ENCODE measurements around the gene PHC2.

Gene PHC2

GRCh38 chr1:33414879-33415278 is 16.0 kb downstream of the PHC2 start:
- DNase-seq, result no peak

GRCh38 chr1:33410091-33410701 is 20.7 kb downstream of the PHC2 start:
- DNase-seq, result no peak

GRCh38 chr1:33408093-33408436 is 22.8 kb downstream of the PHC2 start:
- no peak for DNase-seq

GRCh38 chr1:33407352-33408092 is 23.4 kb downstream of the PHC2 start:
- DNase-seq, result no peak

GRCh38 chr1:33402206-33402605 is 28.7 kb downstream of the PHC2 start:
- DNase-seq, result no peak

- no peak for DNase-seq
Observed at GRCh38 chr1:33401471-33401870, 29.4 kb downstream of the PHC2 start.

- DNase-seq, result no peak
Observed at GRCh38 chr1:33400153-33400911, 30.6 kb downstream of the PHC2 start.

- DNase-seq, result no peak
Observed at GRCh38 chr1:33399375-33399774, 31.5 kb downstream of the PHC2 start.

- DNase-seq, result no peak
Observed at GRCh38 chr1:33397994-33398393, 32.9 kb downstream of the PHC2 start.

GRCh38 chr1:33397125-33397506 is 33.8 kb downstream of the PHC2 start:
- no peak for DNase-seq

- no peak for DNase-seq
Observed at GRCh38 chr1:33396188-33397124, 34.4 kb downstream of the PHC2 start.

- no peak for DNase-seq
Observed at GRCh38 chr1:33394770-33395169, 36.1 kb downstream of the PHC2 start.

GRCh38 chr1:33393991-33394390 is 36.9 kb downstream of the PHC2 start:
- DNase-seq, result no peak

- no peak for DNase-seq
Observed at GRCh38 chr1:33393524-33393923, 37.4 kb downstream of the PHC2 start.

GRCh38 chr1:33392639-33393038 is 38.3 kb downstream of the PHC2 start:
- DNase-seq, result no peak

- DNase-seq, result no peak
Observed at GRCh38 chr1:33392206-33392605, 38.7 kb downstream of the PHC2 start.

- DNase-seq, result no peak
Observed at GRCh38 chr1:33391343-33392078, 39.4 kb downstream of the PHC2 start.

- DNase-seq, result no peak
Observed at GRCh38 chr1:33390542-33390941, 40.4 kb downstream of the PHC2 start.

GRCh38 chr1:33388805-33389771 is 41.8 kb downstream of the PHC2 start:
- DNase-seq, result no peak

- no peak for DNase-seq
Observed at GRCh38 chr1:33387625-33388024, 43.3 kb downstream of the PHC2 start.

- DNase-seq, result no peak
Observed at GRCh38 chr1:33385251-33385650, 45.6 kb downstream of the PHC2 start.

Data from NCI-H2029 (cell line).